ENCODE results near the gene ISCU. TPM values are rescaled to one million over a fixed set of nuclear protein-coding genes. Genes with fewer than 3 reads are reported as not detected.
A peak's percentile ranks its signal among the peaks of the same experiment; 100 is the strongest.

Gene ISCU
- total RNA-seq, 2 donors from 2014 or later = 63.1 to 66.0 TPM

GRCh38 chr12:108570743-108571608 lies 8.6 kb downstream of the ISCU start:
- no peaks in the 10 kb centered on the region for H3K27me3 ChIP-seq (ENCODE audit: control insufficient read depth, insufficient read depth, low read length, poor library complexity, severe bottlenecking)
- 70% methylated on average over 3 of the region's 3 CpGs; no CpG with 5 or more reads in 1 of the 2 experiments for WGBS, 2 experiments (ENCODE audit: insufficient coverage in 1 of 2, insufficient read length in 1 of 2)
- Mint-ChIP-seq H3K9me3 (no peaks in the 10 kb centered on the region), H3K36me3 (ENCODE audit: low read depth) (peaks cover 25% of the 10 kb centered on the region), H3K27ac (peak overlapping the region; percentile 71), H3K27me3 (ENCODE audit: insufficient read depth) (peaks cover 6% of the 10 kb centered on the region), H3K4me1 (no peaks in the 10 kb centered on the region), H3K4me3 (no peak overlapping the region)
- H3K36me3 ChIP-seq (ENCODE audit: control insufficient read depth, insufficient read depth, low read length) = peaks cover 31% of the 10 kb centered on the region
- H3K4me3 ChIP-seq (ENCODE audit: low read length) = no peak overlapping the region
- H3K9ac ChIP-seq (ENCODE audit: extremely low read depth, low read length, poor library complexity, severe bottlenecking) = no peak overlapping the region
- H3K27ac ChIP-seq (ENCODE audit: low read depth, low read length) = no peak overlapping the region
- TF ChIP-seq CTCF (conservative IDR thresholded peaks at IDR 0.05) = peak; percentile 70
- H3K4me1 ChIP-seq (ENCODE audit: control insufficient read depth, insufficient read depth, low read length) = no peaks in the 10 kb centered on the region
- H3K9me3 ChIP-seq (ENCODE audit: control insufficient read depth, low read length) = no peaks in the 10 kb centered on the region
- DNase-seq = peak; percentile 52

DNA sequence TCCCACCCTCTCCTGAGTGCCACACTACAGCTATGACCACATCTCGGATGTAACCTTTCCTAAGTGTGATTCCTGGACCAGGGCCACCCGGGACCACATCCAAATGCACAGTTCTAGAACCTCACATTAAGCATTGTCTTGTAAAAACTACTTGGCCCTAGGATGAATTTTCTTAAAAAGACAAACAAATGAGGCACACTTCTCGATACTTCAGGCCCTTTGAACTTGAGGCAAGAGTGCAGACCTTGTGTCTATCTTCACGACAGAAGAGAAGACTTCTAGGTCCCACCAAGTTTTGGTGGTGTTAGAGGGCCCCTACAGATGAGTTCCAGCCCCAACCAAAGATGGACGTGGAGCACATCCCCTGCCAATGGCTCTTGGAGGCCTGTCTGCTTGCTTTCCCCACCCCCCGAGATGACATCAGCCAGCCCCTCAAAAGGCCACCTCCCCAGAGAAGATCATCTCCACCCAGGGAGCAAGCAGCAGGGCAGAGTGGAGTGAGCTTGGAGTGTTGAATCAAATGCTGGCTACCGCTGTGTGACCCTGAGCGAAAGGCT lies 9.3 kb downstream of the ISCU start:
- Mint-ChIP-seq H3K4me1 (no peaks in the 10 kb centered on the region), H3K36me3 (ENCODE audit: low read depth) (peaks cover 20% of the 10 kb centered on the region), H3K9me3 (no peaks in the 10 kb centered on the region), H3K4me3 (no peak overlapping the region), H3K27me3 (ENCODE audit: insufficient read depth) (peaks cover 6% of the 10 kb centered on the region), H3K27ac (no peak overlapping the region)
- peak; percentile 42 for DNase-seq
- H3K4me3 ChIP-seq (ENCODE audit: low read length) = no peak overlapping the region
- no peak overlapping the region for H3K27ac ChIP-seq (ENCODE audit: low read depth, low read length)
- no peak for TF ChIP-seq CTCF (conservative IDR thresholded peaks at IDR 0.05)
- no peak overlapping the region for H3K9ac ChIP-seq (ENCODE audit: extremely low read depth, low read length, poor library complexity, severe bottlenecking)
- H3K9me3 ChIP-seq (ENCODE audit: control insufficient read depth, low read length) = no peaks in the 10 kb centered on the region
- no peaks in the 10 kb centered on the region for H3K27me3 ChIP-seq (ENCODE audit: control insufficient read depth, insufficient read depth, low read length, poor library complexity, severe bottlenecking)
- H3K36me3 ChIP-seq (ENCODE audit: control insufficient read depth, insufficient read depth, low read length) = peaks cover 24% of the 10 kb centered on the region
- H3K4me1 ChIP-seq (ENCODE audit: control insufficient read depth, insufficient read depth, low read length) = no peaks in the 10 kb centered on the region
- WGBS, 2 experiments (ENCODE audit: insufficient coverage in 1 of 2, insufficient read length in 1 of 2) = 89 to 98% methylated on average over 5 to 8 of the region's 8 CpGs

- no peak overlapping the region for H3K4me3 Mint-ChIP-seq
- H3K9me3 Mint-ChIP-seq = no peaks in the 10 kb centered on the region
- peaks cover 15% of the 10 kb centered on the region for H3K36me3 Mint-ChIP-seq (ENCODE audit: low read depth)
- H3K36me3 ChIP-seq (ENCODE audit: control insufficient read depth, insufficient read depth, low read length) = peaks cover 18% of the 10 kb centered on the region
- H3K27ac Mint-ChIP-seq = no peak overlapping the region
- no peaks in the 10 kb centered on the region for H3K27me3 ChIP-seq (ENCODE audit: control insufficient read depth, insufficient read depth, low read length, poor library complexity, severe bottlenecking)
- no peaks in the 10 kb centered on the region for H3K4me1 ChIP-seq (ENCODE audit: control insufficient read depth, insufficient read depth, low read length)
- 87 to 90% methylated on average over 5 to 8 of the region's 8 CpGs for WGBS, 2 experiments (ENCODE audit: insufficient coverage in 1 of 2, insufficient read length in 1 of 2)
- H3K4me3 ChIP-seq (ENCODE audit: low read length) = no peak overlapping the region
- DNase-seq = peak; percentile 31
- H3K9me3 ChIP-seq (ENCODE audit: control insufficient read depth, low read length) = no peaks in the 10 kb centered on the region
- peaks cover 6% of the 10 kb centered on the region for H3K27me3 Mint-ChIP-seq (ENCODE audit: insufficient read depth)
- no peak overlapping the region for H3K27ac ChIP-seq (ENCODE audit: low read depth, low read length)
- H3K4me1 Mint-ChIP-seq = no peaks in the 10 kb centered on the region
- no peak for TF ChIP-seq CTCF (conservative IDR thresholded peaks at IDR 0.05)
- H3K9ac ChIP-seq (ENCODE audit: extremely low read depth, low read length, poor library complexity, severe bottlenecking) = no peak overlapping the region
These were observed 9.9 kb downstream of the ISCU start for GRCh38 chr12:108572166-108572790.

Measured in endodermal cell (in vitro differentiated cells).